Hepatocyte (in vitro differentiated cells): ENCODE measurements around the gene STAM. TPM values are rescaled to one million over a fixed set of nuclear protein-coding genes. Genes with fewer than 3 reads are reported as not detected.

Experiments used
- DNase-seq: peaks from one replicate; pipeline ENCODE4 v3.0.0-alpha.2; 2016; ENCODE audit warnings: low spot score
- H2AFZ ChIP-seq: fragments of 200-600 bp; sonication (generic); 2 replicates; pipeline ENCODE4 v1.6.0; 2016; ENCODE audit warnings: antibody characterized with exemption, mild to moderate bottlenecking
- H3K27ac ChIP-seq: fragments of 200-600 bp; sonication (generic); 2 replicates; pipeline ENCODE4 v1.5.1; 2016; ENCODE audit warnings: mild to moderate bottlenecking
- H3K27me3 ChIP-seq: fragments of 200-600 bp; sonication (generic); 2 replicates; pipeline ENCODE4 v1.6.1; 2016
- H3K36me3 ChIP-seq: fragments of 200-600 bp; sonication (generic); replicated peaks from 2 replicates; pipeline ENCODE4 v1.5.1; 2016; ENCODE audit warnings: low read depth; ENCODE audit not compliant: insufficient read depth
- H3K4me1 ChIP-seq: fragments of 200-600 bp; sonication (generic); 2 replicates; pipeline ENCODE4 v1.5.1; 2016; ENCODE audit warnings: mild to moderate bottlenecking, moderate library complexity; ENCODE audit not compliant: insufficient read depth
- H3K4me2 ChIP-seq: fragments of 200-600 bp; sonication (generic); 2 replicates; pipeline ENCODE4 v1.6.0; 2016
- H3K4me3 ChIP-seq: fragments of 200-600 bp; sonication (generic); 2 replicates; pipeline ENCODE4 v1.5.1; 2016; ENCODE audit warnings: mild to moderate bottlenecking
- H3K79me2 ChIP-seq: fragments of 200-600 bp; sonication (generic); 2 replicates; pipeline ENCODE4 v1.6.0; 2017; ENCODE audit warnings: mild to moderate bottlenecking
- H3K9me2 ChIP-seq: fragments of 200-600 bp; sonication (generic); replicated peaks from 2 replicates; pipeline ENCODE4 v1.6.0; 2017; ENCODE audit warnings: mild to moderate bottlenecking; ENCODE audit not compliant: insufficient read depth
- H3K9me3 ChIP-seq: fragments of 200-600 bp; sonication (generic); 2 replicates; pipeline ENCODE4 v1.5.1; 2016; ENCODE audit warnings: low read depth, mild to moderate bottlenecking
- H4K20me1 ChIP-seq: fragments of 200-600 bp; sonication (generic); 2 replicates; pipeline ENCODE4 v1.6.0; 2016; ENCODE audit warnings: mild to moderate bottlenecking; ENCODE audit not compliant: insufficient read depth, poor library complexity, severe bottlenecking
- CTCF ChIP-seq: fragments of 200-600 bp; sonication (generic); IDR thresholded peaks from 2 replicates; pipeline ENCODE4 v1.5.1; 2016; ENCODE audit warnings: antibody characterized with exemption, mild to moderate bottlenecking; ENCODE audit not compliant: poor library complexity
- EZH2 ChIP-seq: fragments of 200-600 bp; sonication (generic); IDR thresholded peaks from 2 replicates; pipeline ENCODE4 v1.6.1; 2016; ENCODE audit warnings: antibody characterized with exemption, mild to moderate bottlenecking, borderline replicate concordance
- EZH2phosphoT487 ChIP-seq: fragments of 200-600 bp; sonication (generic); IDR thresholded peaks from one replicate; pipeline ENCODE4 v1.6.1; 2018; ENCODE audit warnings: antibody characterized with exemption, mild to moderate bottlenecking, low read depth, moderate library complexity; ENCODE audit not compliant: unreplicated experiment, severe bottlenecking
- WGBS: methylation state at CpG from one replicate; pipeline ENCODE4 v1.1.6; 2016; ENCODE audit warnings: low lambda C conversion rate; ENCODE audit errors: missing lambda C conversion rate; 5-methylcytosine and 5-hydroxymethylcytosine counted together
- polyA plus RNA-seq: library from polyadenylated mRNA; unstranded; fragments of >200 nt; fragmentation: Nextera tagmentation; extraction: Ambion mirVana; gene quantifications from 2 replicates; pipeline ENCODE4 v1.2.1, GENCODE V29; 2016
- total RNA-seq: library from RNA; depleted of rRNA; stranded (reverse); fragments of >200 nt; gene quantifications from 2 replicates; pipeline ENCODE4 v1.2.3, GENCODE V29; 2014

The STAM gene
- total and polyA plus RNA-seq, 2 experiments from 2014 or later = 20.6 to 29.9 TPM

DNA sequence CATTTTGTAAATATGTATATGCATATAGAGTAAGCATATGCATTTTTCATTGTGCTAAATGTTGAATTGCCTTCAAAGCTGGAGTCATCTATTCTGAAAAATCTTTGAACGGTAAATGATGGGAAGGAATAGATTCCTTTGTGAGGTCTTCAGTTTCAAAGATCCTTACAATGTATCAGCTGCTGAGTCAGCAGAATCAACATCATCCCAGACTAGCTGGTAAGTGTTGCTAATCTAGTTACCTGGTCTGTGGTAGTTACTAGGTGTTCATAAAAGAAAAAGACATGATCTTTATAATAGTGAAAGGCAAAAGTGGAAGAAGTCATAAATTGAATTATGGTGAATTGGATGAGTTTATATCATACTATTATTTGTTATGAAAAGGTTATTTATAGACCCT lies 10.6 kb upstream of the STAM start:
- Histone ChIP-seq H4K20me1 (no peaks in the 10 kb centered on the region), H3K4me2 (no peak overlapping the region), H3K9me2 (no peaks in the 10 kb centered on the region), H3K36me3 (no peaks in the 10 kb centered on the region), H3K4me1 (no peaks in the 10 kb centered on the region), H3K9me3 (no peaks in the 10 kb centered on the region), H3K4me3 (no peak overlapping the region), H3K79me2 (no peaks in the 10 kb centered on the region), H2AFZ (no peak overlapping the region), H3K27ac (no peak overlapping the region), H3K27me3 (no peaks in the 10 kb centered on the region)
- WGBS = 81% methylated on average over 1 of the region's 1 CpG
- TF ChIP-seq EZH2 (no peak), CTCF (no peak), EZH2phosphoT487 (no peak)
- DNase-seq = no peak

DNA sequence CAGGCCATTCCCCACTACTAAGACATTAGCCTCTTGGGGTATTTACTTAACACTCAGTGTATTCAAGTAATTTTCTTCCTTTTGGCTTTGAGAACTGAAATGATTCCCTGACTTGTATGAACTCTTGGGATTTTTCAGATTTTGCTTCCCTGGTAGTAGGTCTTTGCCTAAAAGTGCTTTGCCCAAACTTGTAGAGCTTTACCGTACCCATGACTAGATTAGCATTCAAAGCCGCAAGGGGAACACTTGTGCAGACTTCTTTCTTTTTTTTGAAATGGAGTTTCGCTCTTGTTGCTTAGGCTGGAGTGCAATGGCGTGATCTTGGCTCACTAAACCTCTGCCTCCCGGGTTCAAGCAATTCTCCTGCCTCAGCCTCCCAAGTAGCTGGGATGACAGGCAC lies 6.1 kb upstream of the STAM start:
- no peak overlapping the region for H3K27ac ChIP-seq
- peaks cover 13% of the 10 kb centered on the region for H3K79me2 ChIP-seq
- H4K20me1 ChIP-seq = no peaks in the 10 kb centered on the region
- no peaks in the 10 kb centered on the region for H3K9me3 ChIP-seq
- TF ChIP-seq EZH2 (no peak), CTCF (no peak), EZH2phosphoT487 (no peak)
- DNase-seq = no peak
- H3K4me3 ChIP-seq = no peak overlapping the region
- 96% methylated on average over 5 of the region's 5 CpGs for WGBS
- H3K27me3 ChIP-seq = no peaks in the 10 kb centered on the region
- H2AFZ ChIP-seq = no peak overlapping the region
- H3K9me2 ChIP-seq = no peaks in the 10 kb centered on the region
- no peaks in the 10 kb centered on the region for H3K36me3 ChIP-seq
- H3K4me1 ChIP-seq = peaks cover 2% of the 10 kb centered on the region
- no peak overlapping the region for H3K4me2 ChIP-seq

DNA sequence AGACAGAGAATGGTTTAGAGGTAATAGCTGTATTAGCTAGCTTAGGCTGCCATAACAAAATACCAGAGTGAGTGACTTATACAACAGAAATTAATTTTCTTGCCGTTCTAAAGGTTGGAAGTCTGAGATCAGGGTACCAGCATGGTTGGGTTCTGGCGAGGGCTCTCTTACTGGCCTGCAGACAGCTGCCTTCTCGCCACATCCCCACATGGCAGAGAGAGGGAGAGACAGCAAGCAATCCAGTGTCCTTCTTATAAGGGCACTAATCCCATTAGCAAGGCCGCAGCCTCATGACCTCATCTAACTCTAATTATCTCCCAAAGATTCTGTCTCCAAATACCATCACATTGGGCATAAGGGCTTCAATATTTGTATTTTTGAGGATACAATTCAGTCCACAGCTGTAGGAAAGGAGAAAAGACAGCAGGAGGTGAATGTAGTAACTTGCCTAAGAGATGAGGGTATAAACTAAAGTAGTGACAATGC lies 3.6 kb upstream of the STAM start:
- Histone ChIP-seq H3K36me3 (no peaks in the 10 kb centered on the region), H4K20me1 (peaks cover 1% of the 10 kb centered on the region), H3K4me2 (no peak overlapping the region), H3K27me3 (no peaks in the 10 kb centered on the region), H2AFZ (no peak overlapping the region), H3K27ac (no peak overlapping the region), H3K4me1 (peaks cover 5% of the 10 kb centered on the region), H3K9me2 (no peaks in the 10 kb centered on the region), H3K79me2 (peaks cover 26% of the 10 kb centered on the region), H3K4me3 (no peak overlapping the region), H3K9me3 (no peaks in the 10 kb centered on the region)
- WGBS = 97% methylated on average over 4 of the region's 4 CpGs
- DNase-seq = no peak
- TF ChIP-seq CTCF (no peak), EZH2 (no peak), EZH2phosphoT487 (no peak)
